ENCODE results near the gene TEF.

TEF gene

DNA sequence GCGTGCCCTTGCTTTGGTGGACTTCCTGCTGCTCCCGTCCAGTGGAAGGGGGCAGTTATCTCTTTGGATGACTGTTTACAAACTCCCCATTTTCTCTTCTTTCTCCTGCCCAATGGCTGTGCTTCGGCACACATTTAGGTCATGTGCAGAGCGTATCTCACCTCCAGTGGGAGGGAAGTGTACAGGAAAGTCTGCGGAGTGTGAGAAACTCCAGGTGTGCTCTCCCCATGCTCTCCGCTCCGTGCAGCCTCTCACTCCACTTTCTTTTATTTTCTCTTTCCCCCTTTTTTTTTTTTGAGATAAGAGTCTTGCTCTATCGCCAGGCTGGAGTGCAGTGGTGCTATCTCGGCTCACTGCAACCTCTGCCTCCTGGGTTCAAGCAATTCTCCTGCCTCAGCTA lies 11.9 kb upstream of the TEF start:
- H3K4me3 ChIP-seq (ENCODE audit: low read depth, low read length) = no peak overlapping the region
- DNase-seq = no peak
- H3K27ac ChIP-seq = no peak overlapping the region
- no peak for TF ChIP-seq CTCF (IDR thresholded peaks at IDR 0.05; ENCODE audit: low read depth, low read length, missing control alignments)
- peaks cover 2% of the 10 kb centered on the region for H3K27me3 ChIP-seq (replicated peaks)
- in situ Hi-C loops (cut with HindIII; ENCODE audit: low pct_ligation_motif_present, low sequenced_read_pairs) = no loop called here
- no peaks in the 10 kb centered on the region for H3K36me3 ChIP-seq (replicated peaks)

- TF ChIP-seq CTCF (IDR thresholded peaks at IDR 0.05; ENCODE audit: low read depth, low read length, missing control alignments) = no peak
- no peaks in the 10 kb centered on the region for H3K27me3 ChIP-seq (replicated peaks)
- H3K36me3 ChIP-seq (replicated peaks) = no peaks in the 10 kb centered on the region
- no peak overlapping the region for H3K4me3 ChIP-seq (ENCODE audit: low read depth, low read length)
- no peak overlapping the region for H3K27ac ChIP-seq
- no peak for DNase-seq
- in situ Hi-C loops (cut with HindIII; ENCODE audit: low pct_ligation_motif_present, low sequenced_read_pairs) = no loop called here
Observed at GRCh38 chr22:41377846-41378245, 3.9 kb upstream of the TEF start.

DNA sequence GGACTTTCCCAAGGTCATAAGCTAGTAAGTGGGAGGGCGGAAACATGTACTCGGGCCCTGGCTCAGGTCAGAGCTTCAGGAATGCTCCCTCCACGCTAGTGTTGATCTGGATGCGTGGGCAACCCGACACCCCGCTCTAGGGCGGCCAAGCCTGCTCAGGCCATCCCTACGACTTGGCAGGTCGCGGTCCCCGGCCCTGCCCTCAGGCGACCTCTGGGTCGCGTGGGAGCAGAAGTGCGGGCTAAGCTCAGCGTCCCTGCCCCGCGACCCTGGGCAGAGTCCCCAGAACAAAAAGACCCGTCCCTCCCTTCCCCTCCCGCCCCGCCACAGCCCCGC lies 781 bp upstream of the TEF start:
- no peak for TF ChIP-seq CTCF (IDR thresholded peaks at IDR 0.05; ENCODE audit: low read depth, low read length, missing control alignments)
- in situ Hi-C loops (cut with HindIII; ENCODE audit: low pct_ligation_motif_present, low sequenced_read_pairs) = no loop called here
- Histone ChIP-seq H3K27me3 (replicated peaks) (no peaks in the 10 kb centered on the region), H3K4me3 (ENCODE audit: low read depth, low read length) (peak overlapping the region; percentile 60), H3K27ac (peak overlapping the region; percentile 71), H3K36me3 (replicated peaks) (no peaks in the 10 kb centered on the region)
- peak; percentile 67 for DNase-seq

- H3K27ac ChIP-seq = peak overlapping the region; percentile 72
- no peak for DNase-seq
- H3K4me3 ChIP-seq (ENCODE audit: low read depth, low read length) = peak overlapping the region; percentile 62
- no peaks in the 10 kb centered on the region for H3K27me3 ChIP-seq (replicated peaks)
- H3K36me3 ChIP-seq (replicated peaks) = no peaks in the 10 kb centered on the region
- TF ChIP-seq CTCF (IDR thresholded peaks at IDR 0.05; ENCODE audit: low read depth, low read length, missing control alignments) = no peak
- in situ Hi-C loops (cut with HindIII; ENCODE audit: low pct_ligation_motif_present, low sequenced_read_pairs) = no loop called here
Observed at GRCh38 chr22:41382098-41382578, 396 bp downstream of the TEF start.

GRCh38 chr22:41382610-41383009 lies 868 bp downstream of the TEF start:
- no peak for DNase-seq
- H3K27me3 ChIP-seq (replicated peaks) = no peaks in the 10 kb centered on the region
- no peaks in the 10 kb centered on the region for H3K36me3 ChIP-seq (replicated peaks)
- H3K4me3 ChIP-seq (ENCODE audit: low read depth, low read length) = peak overlapping the region; percentile 62
- TF ChIP-seq CTCF (IDR thresholded peaks at IDR 0.05; ENCODE audit: low read depth, low read length, missing control alignments) = no peak
- in situ Hi-C loops (cut with HindIII; ENCODE audit: low pct_ligation_motif_present, low sequenced_read_pairs) = no loop called here
- no peak overlapping the region for H3K27ac ChIP-seq

DNA sequence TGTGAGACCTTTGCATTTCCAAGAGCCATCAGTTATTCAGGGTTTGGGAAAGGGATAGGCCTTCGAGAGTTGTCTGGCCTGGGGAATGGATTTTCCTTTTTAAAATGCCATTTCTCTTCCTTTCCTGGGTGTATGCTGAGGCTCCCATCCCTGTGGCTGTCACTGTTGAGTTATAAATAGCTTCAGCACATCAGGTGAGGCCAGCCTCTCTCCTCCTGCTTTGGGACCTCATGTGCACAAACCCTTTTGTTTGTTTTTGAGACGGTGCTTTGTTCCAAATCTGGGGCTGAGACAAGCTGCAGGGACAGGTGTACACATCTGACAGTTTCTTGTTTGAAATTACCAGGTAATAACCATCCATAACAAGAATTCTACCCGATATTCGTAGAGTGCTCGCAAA lies 1.3 kb downstream of the TEF start:
- Histone ChIP-seq H3K27me3 (replicated peaks) (no peaks in the 10 kb centered on the region), H3K27ac (no peak overlapping the region), H3K36me3 (replicated peaks) (no peaks in the 10 kb centered on the region), H3K4me3 (ENCODE audit: low read depth, low read length) (no peak overlapping the region)
- no peak for DNase-seq
- no peak for TF ChIP-seq CTCF (IDR thresholded peaks at IDR 0.05; ENCODE audit: low read depth, low read length, missing control alignments)
- in situ Hi-C loops (cut with HindIII; ENCODE audit: low pct_ligation_motif_present, low sequenced_read_pairs) = no loop called here
